HEK293 (cell line): ENCODE results near the gene OPCML.

Experiments
- CTCF ChIA-PET: fragments of 350-600 bp; formaldehyde crosslinking; extraction: SDS; loops from one replicate; lab custom pipeline; 2021; ENCODE audit warnings: antibody characterized with exemption; lab: Yijun Ruan, JAX
- POLR2A ChIA-PET: fragments of 300-600 bp; formaldehyde crosslinking; extraction: SDS; loops from one replicate; lab custom pipeline; 2020; ENCODE audit warnings: antibody characterized with exemption, inconsistent platforms; lab: Yijun Ruan, JAX
- H3K27ac ChIP-seq: fragments of 200-500 bp; sonication (Bioruptor generic); 2 replicates; pipeline ENCODE4 v1.5.1; 2014; ENCODE audit warnings: low read depth, low read length, control low read depth, inconsistent platforms; ENCODE audit errors: extremely low read depth
- H3K36me3 ChIP-seq, 2 experiments: fragments of 200-500 bp in 1 of 2; sonication (Bioruptor generic) in 1 of 2; 1 replicate in 1 of 2; 2 replicates in 1 of 2; pipeline ENCODE4 v1.5.1; 2014 to 2017; ENCODE audit warnings: inconsistent platforms in 2 of 2, low read length in 2 of 2; ENCODE audit not compliant: control insufficient read depth in 2 of 2, insufficient read depth in 1 of 2
- H3K4me1 ChIP-seq: fragments of 200-500 bp; sonication (Bioruptor generic); 2 replicates; pipeline ENCODE4 v1.5.1; 2014; ENCODE audit warnings: mild to moderate bottlenecking, low read length, inconsistent platforms; ENCODE audit not compliant: control insufficient read depth, insufficient read depth
- H3K4me3 ChIP-seq: 2 replicates; pipeline ENCODE4 v1.5.1; 2011; ENCODE audit warnings: low read depth, mild to moderate bottlenecking, control low read depth, low read length, moderate library complexity
- H3K9me3 ChIP-seq: fragments of 200-500 bp; sonication (Bioruptor generic); 2 replicates; pipeline ENCODE4 v1.5.1; 2014; ENCODE audit warnings: low read depth, low read length, inconsistent platforms; ENCODE audit not compliant: control insufficient read depth, insufficient read depth
- GLI2 ChIP-seq: fragments of 450-650 bp; formaldehyde crosslinking; IDR thresholded peaks from 2 replicates; pipeline ENCODE4; 2017; ENCODE audit warnings: missing biosample characterization, missing genetic modification characterization, low read depth, borderline replicate concordance
- KLF9 ChIP-seq: fragments of 450-650 bp; formaldehyde crosslinking; IDR thresholded peaks from 2 replicates; pipeline ENCODE4 v1.5.1; 2016; ENCODE audit warnings: missing biosample characterization, missing genetic modification characterization, low read depth
- SALL2 ChIP-seq: fragments of 450-650 bp; formaldehyde crosslinking; IDR thresholded peaks from 2 replicates; pipeline ENCODE4 v1.5.0; 2017; ENCODE audit warnings: missing biosample characterization, mild to moderate bottlenecking, missing genetic modification characterization, borderline replicate concordance
- SP7 ChIP-seq: fragments of 450-650 bp; formaldehyde crosslinking; IDR thresholded peaks from 2 replicates; pipeline ENCODE4 v1.5.1; 2016; ENCODE audit warnings: missing biosample characterization, missing genetic modification characterization
- ZFP3 ChIP-seq: fragments of 450-650 bp; formaldehyde crosslinking; IDR thresholded peaks from 2 replicates; pipeline ENCODE4 v1.5.1; 2016; ENCODE audit warnings: low read depth, missing biosample characterization, missing genetic modification characterization
- ZNF132 ChIP-seq: fragments of 450-650 bp; formaldehyde crosslinking; IDR thresholded peaks from 2 replicates; pipeline ENCODE4 v1.5.1; 2017; ENCODE audit warnings: missing biosample characterization, missing genetic modification characterization, borderline replicate concordance
- ZNF138 ChIP-seq: fragments of 450-650 bp; formaldehyde crosslinking; IDR thresholded peaks from 2 replicates; pipeline ENCODE4 v1.5.1; 2016; ENCODE audit warnings: missing biosample characterization, missing genetic modification characterization, borderline replicate concordance
- ZNF140 ChIP-seq: fragments of 450-650 bp; formaldehyde crosslinking; IDR thresholded peaks from 2 replicates; pipeline ENCODE4 v1.5.1; 2016; ENCODE audit warnings: missing biosample characterization, missing genetic modification characterization
- ZNF292 ChIP-seq: fragments of 450-650 bp; formaldehyde crosslinking; IDR thresholded peaks from 2 replicates; pipeline ENCODE4 v1.5.1; 2016; ENCODE audit warnings: low read depth, missing biosample characterization, missing genetic modification characterization, borderline replicate concordance
- ZNF354C ChIP-seq: fragments of 450-650 bp; formaldehyde crosslinking; IDR thresholded peaks from 2 replicates; pipeline ENCODE4 v1.5.1; 2016; ENCODE audit warnings: missing biosample characterization, missing genetic modification characterization, low read depth, borderline replicate concordance
- ZNF391 ChIP-seq: fragments of 450-650 bp; formaldehyde crosslinking; IDR thresholded peaks from 2 replicates; pipeline ENCODE4 v1.5.1; 2016; ENCODE audit warnings: low read depth, missing biosample characterization, missing genetic modification characterization, borderline replicate concordance
- ZNF426 ChIP-seq: fragments of 450-650 bp; formaldehyde crosslinking; IDR thresholded peaks from 2 replicates; pipeline ENCODE4 v1.5.1; 2017; ENCODE audit warnings: missing biosample characterization, missing genetic modification characterization, mild to moderate bottlenecking, inconsistent platforms, moderate library complexity
- ZNF785 ChIP-seq: fragments of 450-650 bp; formaldehyde crosslinking; IDR thresholded peaks from 2 replicates; pipeline ENCODE4 v1.5.1; 2016; ENCODE audit warnings: missing biosample characterization, missing genetic modification characterization
- ZXDB ChIP-seq: fragments of 450-650 bp; formaldehyde crosslinking; IDR thresholded peaks from 2 replicates; pipeline ENCODE4 v1.5.1; 2016; ENCODE audit warnings: missing biosample characterization, missing genetic modification characterization
- TF ChIP-seq, protein P1 (sequence below): fragments of 450-650 bp; formaldehyde crosslinking; IDR thresholded peaks from 2 replicates; pipeline ENCODE4 v1.5.1; 2017; ENCODE audit warnings: missing biosample characterization, mild to moderate bottlenecking, missing genetic modification characterization, moderate library complexity
- TF ChIP-seq, protein P2 (sequence below): fragments of 450-650 bp; formaldehyde crosslinking; IDR thresholded peaks from 2 replicates; pipeline ENCODE4 v1.5.1; 2016; ENCODE audit warnings: missing biosample characterization, missing genetic modification characterization
- TF ChIP-seq, protein P3 (sequence below): fragments of 450-650 bp; formaldehyde crosslinking; IDR thresholded peaks from 2 replicates; pipeline ENCODE4 v1.5.1; 2016; ENCODE audit warnings: missing biosample characterization, missing genetic modification characterization
- TF ChIP-seq, protein P4 (sequence below): fragments of 450-650 bp; formaldehyde crosslinking; IDR thresholded peaks from 2 replicates; pipeline ENCODE4 v1.5.1; 2016; ENCODE audit warnings: missing biosample characterization, missing genetic modification characterization, low read depth

OPCML gene

DNA sequence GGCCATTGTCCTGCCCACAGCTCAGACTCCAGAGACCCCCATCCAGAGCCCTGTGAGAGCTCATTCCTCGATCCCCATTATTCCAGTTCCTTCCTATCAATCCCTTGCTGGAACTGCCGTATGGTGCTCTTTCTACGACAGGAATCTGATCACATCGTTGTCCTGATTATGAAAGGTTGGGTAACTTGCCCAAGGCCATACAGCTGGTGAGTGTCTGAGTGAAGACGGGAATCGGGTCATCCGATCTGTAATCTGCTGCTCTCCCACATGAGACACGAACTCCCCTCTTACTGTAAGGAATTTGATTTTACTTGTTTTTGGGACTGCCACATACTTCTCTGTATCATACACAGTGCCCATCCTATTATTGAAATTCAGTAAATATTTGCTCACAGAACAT lies 149.1 kb downstream of the OPCML start:
- no peaks in the 10 kb centered on the region for H3K4me1 ChIP-seq
- ChIA-PET POLR2A (no interaction called here), CTCF (no interaction called here)
- H3K27ac ChIP-seq: no peak overlapping the region
- no peaks in the 10 kb centered on the region for H3K36me3 ChIP-seq
- H3K9me3 ChIP-seq: no peaks in the 10 kb centered on the region
- TF ChIP-seq ZFP3 (tag by site-specific recombination) (no peak), ZNF132 (tag by site-specific recombination) (no peak), ZNF354C (no peak), ZNF138 (tag by site-specific recombination) (no peak), KLF9 (no peak), ZNF426 (tag by site-specific recombination) (no peak), ZNF785 (tag by site-specific recombination) (no peak), ZNF140 (tag by site-specific recombination) (no peak), SALL2 (tag by site-specific recombination) (no peak), ZNF292 (tag by site-specific recombination) (no peak), GLI2 (tag by site-specific recombination) (no peak), SP7 (tag by site-specific recombination) (no peak), ZXDB (tag by site-specific recombination) (no peak), ZNF391 (tag by site-specific recombination) (no peak)
- TF ChIP-seq, protein P1, sequence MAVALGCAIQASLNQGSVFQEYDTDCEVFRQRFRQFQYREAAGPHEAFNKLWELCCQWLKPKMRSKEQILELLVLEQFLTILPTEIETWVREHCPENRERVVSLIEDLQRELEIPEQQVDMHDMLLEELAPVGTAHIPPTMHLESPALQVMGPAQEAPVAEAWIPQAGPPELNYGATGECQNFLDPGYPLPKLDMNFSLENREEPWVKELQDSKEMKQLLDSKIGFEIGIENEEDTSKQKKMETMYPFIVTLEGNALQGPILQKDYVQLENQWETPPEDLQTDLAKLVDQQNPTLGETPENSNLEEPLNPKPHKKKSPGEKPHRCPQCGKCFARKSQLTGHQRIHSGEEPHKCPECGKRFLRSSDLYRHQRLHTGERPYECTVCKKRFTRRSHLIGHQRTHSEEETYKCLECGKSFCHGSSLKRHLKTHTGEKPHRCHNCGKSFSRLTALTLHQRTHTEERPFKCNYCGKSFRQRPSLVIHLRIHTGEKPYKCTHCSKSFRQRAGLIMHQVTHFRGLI (tag by site-specific recombination): no peak
- TF ChIP-seq, protein P2, sequence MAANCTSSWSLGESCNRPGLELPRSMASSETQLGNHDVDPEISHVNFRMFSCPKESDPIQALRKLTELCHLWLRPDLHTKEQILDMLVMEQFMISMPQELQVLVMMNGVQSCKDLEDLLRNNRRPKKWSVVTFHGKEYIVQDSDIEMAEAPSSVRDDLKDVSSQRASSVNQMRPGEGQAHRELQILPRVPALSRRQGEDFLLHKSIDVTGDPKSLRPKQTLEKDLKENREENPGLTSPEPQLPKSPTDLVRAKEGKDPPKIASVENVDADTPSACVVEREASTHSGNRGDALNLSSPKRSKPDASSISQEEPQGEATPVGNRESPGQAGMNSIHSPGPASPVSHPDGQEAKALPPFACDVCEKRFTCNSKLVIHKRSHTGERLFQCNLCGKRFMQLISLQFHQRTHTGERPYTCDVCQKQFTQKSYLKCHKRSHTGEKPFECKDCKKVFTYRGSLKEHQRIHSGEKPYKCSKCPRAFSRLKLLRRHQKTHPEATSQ (tag by site-specific recombination): no peak
- TF ChIP-seq, protein P3, sequence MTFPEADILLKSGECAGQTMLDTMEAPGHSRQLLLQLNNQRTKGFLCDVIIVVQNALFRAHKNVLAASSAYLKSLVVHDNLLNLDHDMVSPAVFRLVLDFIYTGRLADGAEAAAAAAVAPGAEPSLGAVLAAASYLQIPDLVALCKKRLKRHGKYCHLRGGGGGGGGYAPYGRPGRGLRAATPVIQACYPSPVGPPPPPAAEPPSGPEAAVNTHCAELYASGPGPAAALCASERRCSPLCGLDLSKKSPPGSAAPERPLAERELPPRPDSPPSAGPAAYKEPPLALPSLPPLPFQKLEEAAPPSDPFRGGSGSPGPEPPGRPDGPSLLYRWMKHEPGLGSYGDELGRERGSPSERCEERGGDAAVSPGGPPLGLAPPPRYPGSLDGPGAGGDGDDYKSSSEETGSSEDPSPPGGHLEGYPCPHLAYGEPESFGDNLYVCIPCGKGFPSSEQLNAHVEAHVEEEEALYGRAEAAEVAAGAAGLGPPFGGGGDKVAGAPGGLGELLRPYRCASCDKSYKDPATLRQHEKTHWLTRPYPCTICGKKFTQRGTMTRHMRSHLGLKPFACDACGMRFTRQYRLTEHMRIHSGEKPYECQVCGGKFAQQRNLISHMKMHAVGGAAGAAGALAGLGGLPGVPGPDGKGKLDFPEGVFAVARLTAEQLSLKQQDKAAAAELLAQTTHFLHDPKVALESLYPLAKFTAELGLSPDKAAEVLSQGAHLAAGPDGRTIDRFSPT (tag by site-specific recombination): no peak
- TF ChIP-seq, protein P4, sequence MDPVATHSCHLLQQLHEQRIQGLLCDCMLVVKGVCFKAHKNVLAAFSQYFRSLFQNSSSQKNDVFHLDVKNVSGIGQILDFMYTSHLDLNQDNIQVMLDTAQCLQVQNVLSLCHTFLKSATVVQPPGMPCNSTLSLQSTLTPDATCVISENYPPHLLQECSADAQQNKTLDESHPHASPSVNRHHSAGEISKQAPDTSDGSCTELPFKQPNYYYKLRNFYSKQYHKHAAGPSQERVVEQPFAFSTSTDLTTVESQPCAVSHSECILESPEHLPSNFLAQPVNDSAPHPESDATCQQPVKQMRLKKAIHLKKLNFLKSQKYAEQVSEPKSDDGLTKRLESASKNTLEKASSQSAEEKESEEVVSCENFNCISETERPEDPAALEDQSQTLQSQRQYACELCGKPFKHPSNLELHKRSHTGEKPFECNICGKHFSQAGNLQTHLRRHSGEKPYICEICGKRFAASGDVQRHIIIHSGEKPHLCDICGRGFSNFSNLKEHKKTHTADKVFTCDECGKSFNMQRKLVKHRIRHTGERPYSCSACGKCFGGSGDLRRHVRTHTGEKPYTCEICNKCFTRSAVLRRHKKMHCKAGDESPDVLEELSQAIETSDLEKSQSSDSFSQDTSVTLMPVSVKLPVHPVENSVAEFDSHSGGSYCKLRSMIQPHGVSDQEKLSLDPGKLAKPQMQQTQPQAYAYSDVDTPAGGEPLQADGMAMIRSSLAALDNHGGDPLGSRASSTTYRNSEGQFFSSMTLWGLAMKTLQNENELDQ (tag by site-specific recombination): no peak
- H3K4me3 ChIP-seq: no peak overlapping the region
